ENCODE results near the gene USP44. TPM values are rescaled to one million over a fixed set of nuclear protein-coding genes. Genes with fewer than 3 reads are reported as not detected.

Gene USP44
- 10 to 100 TPM; 20.8 to 21.1 TPM for total RNA-seq
- polyA plus RNA-seq, result 10 to 100 TPM in 2 of 3 donors, 1 to 10 TPM in 1; 9.0 to 15.8 (median 10.9) TPM
- total RNA-seq, result 6.9 to 31.6 (median 16.3) reads per million in 6 experiments

GRCh38 chr12:95551305-95551704 is at the start of gene USP44:
Gene USP44 (minus strand): TSS chr12:95551476. CDS start chr12:95534256, 17,220 bp downstream.
- Mint-ChIP-seq H3K27ac (peak within 1 kb of the TSS; percentile 86 to 100 (median 92)), H3K4me3 (peak within 1 kb of the TSS; percentile 74 to 97 (median 88)), H3K9me3 (peaks cover 0 to 6% (median 0%) of the 10 kb centered on the region in 9 donors), H3K36me3 (no peaks in the 10 kb centered on the region), H3K27me3 (peaks cover 0 to 6% (median 0%) of the 10 kb centered on the region in 5 donors), H3K4me1 (peaks cover 24 to 72% (median 62%) of the 10 kb centered on the region in 4 donors)
- ATAC-seq, result no peak
- POLR2A ChIA-PET, result interaction anchor here (2.6 kb wide), 1 partner anchor 77 kb away, joined by 17 read pairs; the partner anchor contains the start of gene METAP2
- peak in 1 of 10 donors; percentile 9 for DNase-seq

- no peaks in the 10 kb centered on the region for H3K36me3 Mint-ChIP-seq
- no peak overlapping the region for H3K4me3 Mint-ChIP-seq
- POLR2A ChIA-PET, result no interaction called here
- no peak overlapping the region for H3K27ac Mint-ChIP-seq
- H3K27me3 Mint-ChIP-seq, result peaks cover 0 to 7% (median 0%) of the 10 kb centered on the region in 5 donors
- DNase-seq (no peak), ATAC-seq (no peak)
- no peaks in the 10 kb centered on the region for H3K9me3 Mint-ChIP-seq
- no peaks in the 10 kb centered on the region for H3K4me1 Mint-ChIP-seq
Observed at GRCh38 chr12:95600567-95600966, 49.3 kb upstream of the USP44 start.

DNA sequence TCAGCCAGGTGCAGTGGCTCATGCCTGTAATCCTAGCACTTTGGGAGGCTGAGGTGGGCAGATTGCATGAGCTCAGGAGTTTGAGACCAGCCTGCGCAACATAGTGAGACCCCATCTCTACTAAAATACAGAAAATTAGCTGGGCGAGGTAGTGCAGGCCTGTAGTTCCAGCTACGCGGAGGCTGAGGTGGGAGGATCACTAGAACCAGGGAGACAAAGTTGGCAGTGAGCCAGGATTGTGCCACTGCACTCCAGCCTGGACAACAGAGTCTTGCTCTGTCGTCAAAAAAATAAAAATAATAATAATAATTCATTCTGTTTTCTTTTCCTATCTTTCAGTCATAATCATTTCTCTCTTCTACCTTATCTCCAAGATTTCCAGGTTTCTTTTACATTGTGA is 48.6 kb upstream of the USP44 start:
- ATAC-seq, result no peak
- H3K4me1 Mint-ChIP-seq, result no peaks in the 10 kb centered on the region
- no peak overlapping the region for H3K4me3 Mint-ChIP-seq

GRCh38 chr12:95594136-95594535 is 42.9 kb upstream of the USP44 start:
- no peak overlapping the region for H3K27ac Mint-ChIP-seq

More for the DNA sequence above, 48.6 kb upstream of the USP44 start:
- DNase-seq, result no peak
- no peaks in the 10 kb centered on the region for H3K9me3 Mint-ChIP-seq
- H3K27ac Mint-ChIP-seq, result no peak overlapping the region
- POLR2A ChIA-PET, result no interaction called here
- H3K36me3 Mint-ChIP-seq, result no peaks in the 10 kb centered on the region
- peaks cover 0 to 2% (median 0%) of the 10 kb centered on the region in 5 donors for H3K27me3 Mint-ChIP-seq

DNA sequence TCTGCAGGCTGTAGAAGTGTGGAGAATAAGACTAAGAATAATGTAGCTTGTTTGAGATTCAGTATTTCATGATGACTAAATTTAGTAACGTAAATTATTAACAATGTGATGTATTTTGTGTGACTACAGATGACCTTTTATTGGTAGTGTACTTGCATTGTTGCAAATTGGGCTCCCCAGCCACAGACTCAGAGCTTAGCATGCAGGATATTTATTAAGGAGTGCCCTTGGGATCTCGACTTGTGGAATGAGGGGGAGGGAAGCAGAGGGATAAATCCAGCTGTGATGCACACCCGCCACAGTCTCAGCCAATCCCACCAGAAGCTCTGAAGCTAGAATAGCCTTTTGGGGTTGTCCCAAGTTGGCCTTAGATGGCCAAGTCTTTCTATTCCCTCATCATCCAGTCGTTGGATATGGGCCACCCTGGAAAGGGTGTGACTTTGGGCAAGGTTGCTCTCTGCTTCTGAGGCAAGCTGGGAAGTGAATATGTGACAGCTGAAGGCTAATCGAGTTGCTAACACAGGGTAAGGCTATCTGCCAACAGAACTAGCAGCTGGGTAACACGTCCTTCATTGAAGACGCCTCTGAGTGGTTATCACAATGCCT is 42.1 kb upstream of the USP44 start:
- POLR2A ChIA-PET, result no interaction called here
- Mint-ChIP-seq H3K27ac (peak overlapping the region in 1 of 10 donors; percentile 53), H3K4me3 (no peak overlapping the region), H3K9me3 (no peaks in the 10 kb centered on the region), H3K4me1 (no peaks in the 10 kb centered on the region), H3K27me3 (peaks cover 0 to 3% (median 1%) of the 10 kb centered on the region in 5 donors), H3K36me3 (no peaks in the 10 kb centered on the region)
- DNase-seq (no peak), ATAC-seq (no peak)

More at GRCh38 chr12:95594136-95594535, 42.9 kb upstream of the USP44 start:
- DNase-seq (no peak), ATAC-seq (no peak)
- Mint-ChIP-seq H3K4me3 (no peak overlapping the region), H3K9me3 (no peaks in the 10 kb centered on the region), H3K36me3 (no peaks in the 10 kb centered on the region), H3K27me3 (peaks cover 0 to 5% (median 0%) of the 10 kb centered on the region in 5 donors), H3K4me1 (no peaks in the 10 kb centered on the region)
- POLR2A ChIA-PET, result no interaction called here

- H3K27me3 Mint-ChIP-seq, result peaks cover 0 to 12% (median 5%) of the 10 kb centered on the region in 5 donors
- H3K27ac Mint-ChIP-seq, result no peak overlapping the region
- H3K36me3 Mint-ChIP-seq, result peaks cover 0 to 3% (median 0%) of the 10 kb centered on the region in 3 donors
- ATAC-seq (no peak), DNase-seq (no peak)
- POLR2A ChIA-PET, result no interaction called here
- H3K4me1 Mint-ChIP-seq, result no peaks in the 10 kb centered on the region
- no peaks in the 10 kb centered on the region for H3K9me3 Mint-ChIP-seq
- no peak overlapping the region for H3K4me3 Mint-ChIP-seq
Observed at GRCh38 chr12:95591731-95592130, 40.5 kb upstream of the USP44 start.

GRCh38 chr12:95590775-95591174 is 39.5 kb upstream of the USP44 start:
- Mint-ChIP-seq H3K4me1 (no peaks in the 10 kb centered on the region), H3K9me3 (no peaks in the 10 kb centered on the region), H3K36me3 (peaks cover 0 to 3% (median 0%) of the 10 kb centered on the region in 3 donors), H3K27me3 (peaks cover 0 to 12% (median 5%) of the 10 kb centered on the region in 5 donors), H3K27ac (no peak overlapping the region), H3K4me3 (no peak overlapping the region)
- no peak for DNase-seq
- ATAC-seq, result no peak
- POLR2A ChIA-PET, result no interaction called here

GRCh38 chr12:95583933-95584332 is 32.7 kb upstream of the USP44 start:
- peaks cover 0 to 3% (median 0%) of the 10 kb centered on the region in 3 donors for H3K36me3 Mint-ChIP-seq
- H3K4me1 Mint-ChIP-seq, result peaks cover 0 to 2% (median 0%) of the 10 kb centered on the region in 4 donors
- no peak overlapping the region for H3K4me3 Mint-ChIP-seq
- POLR2A ChIA-PET, result no interaction called here
- ATAC-seq, result no peak
- DNase-seq, result no peak
- no peaks in the 10 kb centered on the region for H3K9me3 Mint-ChIP-seq
- no peak overlapping the region for H3K27ac Mint-ChIP-seq
- peaks cover 2 to 12% (median 4%) of the 10 kb centered on the region in 5 donors for H3K27me3 Mint-ChIP-seq

GRCh38 chr12:95582230-95583058 is 31.2 kb upstream of the USP44 start:
- H3K4me3 Mint-ChIP-seq, result no peak overlapping the region
- H3K36me3 Mint-ChIP-seq, result peaks cover 0 to 3% (median 0%) of the 10 kb centered on the region in 3 donors
- no peaks in the 10 kb centered on the region for H3K9me3 Mint-ChIP-seq
- H3K27me3 Mint-ChIP-seq, result peaks cover under 1 to 7% (median 4%) of the 10 kb centered on the region in 5 donors
- no peak for DNase-seq
- H3K4me1 Mint-ChIP-seq, result peaks cover 0 to 3% (median 0%) of the 10 kb centered on the region in 4 donors
- H3K27ac Mint-ChIP-seq, result no peak overlapping the region
- ATAC-seq, result no peak
- POLR2A ChIA-PET, result no interaction called here

GRCh38 chr12:95577820-95578219 is 26.5 kb upstream of the USP44 start:
- Mint-ChIP-seq H3K4me1 (peaks cover 3 to 13% (median 13%) of the 10 kb centered on the region in 4 donors), H3K36me3 (no peaks in the 10 kb centered on the region), H3K9me3 (no peaks in the 10 kb centered on the region), H3K27ac (no peak overlapping the region), H3K27me3 (peaks cover 0 to 4% (median 3%) of the 10 kb centered on the region in 5 donors), H3K4me3 (no peak overlapping the region)
- ATAC-seq, result no peak
- POLR2A ChIA-PET, result no interaction called here
- DNase-seq, result no peak

GRCh38 chr12:95574799-95575452 is 23.6 kb upstream of the USP44 start:
- no peak for ATAC-seq
- H3K27ac Mint-ChIP-seq, result peak overlapping the region in 1 of 10 donors; percentile 27

GRCh38 chr12:95573951-95574576 is 22.8 kb upstream of the USP44 start:
- no peak for ATAC-seq
- H3K27ac Mint-ChIP-seq, result peak overlapping the region in 3 of 10 donors; percentile 27 to 69 (median 64)
- H3K9me3 Mint-ChIP-seq, result no peaks in the 10 kb centered on the region
- H3K4me3 Mint-ChIP-seq, result peak overlapping the region in 5 of 10 donors; percentile 13 to 30 (median 21)
- POLR2A ChIA-PET, result no interaction called here
- H3K4me1 Mint-ChIP-seq, result peaks cover 4 to 30% (median 22%) of the 10 kb centered on the region in 4 donors
- peaks cover 0 to 3% (median 3%) of the 10 kb centered on the region in 5 donors for H3K27me3 Mint-ChIP-seq
- no peaks in the 10 kb centered on the region for H3K36me3 Mint-ChIP-seq
- DNase-seq, result no peak

More at GRCh38 chr12:95574799-95575452, 23.6 kb upstream of the USP44 start:
- Mint-ChIP-seq H3K9me3 (no peaks in the 10 kb centered on the region), H3K36me3 (no peaks in the 10 kb centered on the region), H3K4me3 (no peak overlapping the region), H3K4me1 (peaks cover 5 to 30% (median 22%) of the 10 kb centered on the region in 4 donors), H3K27me3 (peaks cover 0 to 4% (median 3%) of the 10 kb centered on the region in 5 donors)
- DNase-seq, result no peak
- POLR2A ChIA-PET, result no interaction called here
